GM12892 (cell line): ENCODE data around the gene RBM19.

Source experiments
- POLR2A ChIP-seq: IDR thresholded peaks from 2 replicates; pipeline ENCODE4 v1.6.1; 2011; ENCODE audit warnings: low read depth, low read length, control low read depth
- POLR2AphosphoS5 ChIP-seq: IDR thresholded peaks from 2 replicates; pipeline ENCODE4 v1.6.1; 2011; ENCODE audit warnings: low read depth, low read length, control low read depth
- TAF1 ChIP-seq: IDR thresholded peaks from 2 replicates; pipeline ENCODE4 v1.6.1; 2011; ENCODE audit warnings: low read depth, mild to moderate bottlenecking, control low read depth, low read length, borderline replicate concordance

- TF ChIP-seq TAF1: no peak
- no peak for TF ChIP-seq POLR2A
- no peak for TF ChIP-seq POLR2AphosphoS5
Measured at GRCh38 chr12:113778432-113779132, 187.5 kb downstream of the RBM19 start.
